K562 (cell line): ENCODE data around the gene MTO1. TPM values are rescaled to one million over a fixed set of nuclear protein-coding genes. Genes with fewer than 3 reads are reported as not detected.

Experiments used
- ATAC-seq: fragments of 200-7000 bp; cut with Tn5 transposase; 3 replicates; pipeline ENCODE4 v1.9.1; 2020; ENCODE audit warnings: moderate library complexity
- BruUV-seq: library from RNA; stranded (reverse); fragments of 400-500 nt; replicated peaks from 2 replicates; lab custom pipeline; 2021; lab: Mats Ljungman, UMichigan
- CTCF ChIA-PET: fragments of 300-600 bp; formaldehyde crosslinking; extraction: SDS; loops from one replicate; lab custom pipeline; 2021; ENCODE audit warnings: low intra/inter-chr PET ratio; lab: Yijun Ruan, JAX
- POLR2A ChIA-PET: fragments of 300-600, 350-650 bp; sonication (Branson Sonifier 250); formaldehyde crosslinking; extraction: SDS; loops from one replicate; lab custom pipeline; 2021; ENCODE audit warnings: antibody characterized with exemption, inconsistent platforms; lab: Yijun Ruan, JAX
- DNase-seq, 4 experiments: peaks; one replicate each; pipeline versions ENCODE4 v3.0.0 to v3.0.0-alpha.2; 2011 to 2018; ENCODE audit warnings: low spot score in 3 of 4, mixed read lengths in 3 of 4; ENCODE audit errors: extremely low read depth in 1 of 4
- FAIRE-seq: peaks from 2 replicates; lab custom pipeline; 2011; peaks lifted over from hg19 to GRCh38; lab: Jason Lieb, UNC
- H2AFZ ChIP-seq: 2 replicates; pipeline ENCODE4 v1.6.0; 2011; ENCODE audit warnings: low read depth, low read length, control low read depth, inconsistent platforms
- H3K27ac ChIP-seq: fragments of 200-600 bp; 3 replicates; pipeline ENCODE4 v1.8.0; 2011; ENCODE audit warnings: low read depth, mild to moderate bottlenecking, control low read depth, inconsistent platforms, low read length, moderate library complexity, mixed read lengths; ENCODE audit errors: extremely low read depth
- H3K27me3 ChIP-seq, 2 experiments: fragments of 300-600 bp in 1 of 2; 2 replicates in 1 of 2; 3 replicates in 1 of 2; pipeline versions ENCODE4 v1.6.0 to v1.8.0; 2011; ENCODE audit warnings: inconsistent platforms in 2 of 2, low read length in 2 of 2, mild to moderate bottlenecking in 1 of 2, mixed read lengths in 1 of 2, moderate library complexity in 1 of 2; ENCODE audit not compliant: control insufficient read depth in 2 of 2, insufficient read depth in 2 of 2
- H3K36me3 ChIP-seq: fragments of 300-600 bp; 3 replicates; pipeline ENCODE4 v1.8.0; 2011; ENCODE audit warnings: mild to moderate bottlenecking, low read length, inconsistent platforms; ENCODE audit not compliant: control insufficient read depth, insufficient read depth
- H3K4me1 ChIP-seq, 2 experiments: fragments of 200-600 bp in 1 of 2; replicated peaks in 1 of 2; 2 replicates in 1 of 2; 3 replicates in 1 of 2; pipeline versions ENCODE4 v1.5.1 to v1.8.0; 2011; ENCODE audit warnings: inconsistent platforms in 2 of 2, low read length in 2 of 2, mild to moderate bottlenecking in 1 of 2, mixed read lengths in 1 of 2, moderate library complexity in 1 of 2; ENCODE audit not compliant: control insufficient read depth in 2 of 2, insufficient read depth in 2 of 2
- H3K4me2 ChIP-seq: 2 replicates; pipeline ENCODE4 v1.6.1; 2011; ENCODE audit warnings: low read length, control low read depth, inconsistent platforms, mixed read lengths; ENCODE audit not compliant: insufficient read depth
- H3K4me3 ChIP-seq: fragments of 200-600 bp; sonication (generic), shearing (Covaris generic); 2 replicates; pipeline ENCODE4 v1.5.1; 2016; ENCODE audit warnings: control low read depth, inconsistent platforms
- H3K79me2 ChIP-seq: fragments of 200-600 bp; 3 replicates; pipeline ENCODE4 v1.8.0; 2011; ENCODE audit warnings: low read length, inconsistent platforms; ENCODE audit not compliant: control insufficient read depth, insufficient read depth
- H3K9ac ChIP-seq, 2 experiments: 2 replicates each; pipeline versions ENCODE4 v1.6.0 to v1.6.1; 2011; ENCODE audit warnings: low read depth in 2 of 2, low read length in 2 of 2, control low read depth in 1 of 2, inconsistent platforms in 1 of 2, mild to moderate bottlenecking in 1 of 2, mixed read lengths in 1 of 2; ENCODE audit not compliant: insufficient read depth in 1 of 2
- H3K9me1 ChIP-seq: one replicate; pipeline ENCODE4 v1.6.0; 2011; ENCODE audit warnings: inconsistent platforms, mild to moderate bottlenecking, low read length, moderate library complexity; ENCODE audit not compliant: control insufficient read depth, insufficient read depth
- H3K9me3 ChIP-seq: replicated peaks from 2 replicates; pipeline ENCODE4 v1.5.1; 2011; ENCODE audit warnings: low read depth, low read length, inconsistent platforms; ENCODE audit not compliant: control insufficient read depth, insufficient read depth
- H4K20me1 ChIP-seq: replicated peaks from 2 replicates; pipeline ENCODE4 v1.6.1; 2011; ENCODE audit warnings: low read length, inconsistent platforms, mixed read lengths; ENCODE audit not compliant: control insufficient read depth, insufficient read depth
- L3MBTL2 ChIP-seq: fragments of 450-650 bp; IDR thresholded peaks from 2 replicates; pipeline ENCODE4 v1.6.1; 2016; ENCODE audit warnings: mild to moderate bottlenecking, moderate library complexity
- SMARCA4 ChIP-seq: fragments of 450-650 bp; IDR thresholded peaks from 2 replicates; pipeline ENCODE4 v1.6.1; 2016
- SUPT5H ChIP-seq: fragments of 450-650 bp; IDR thresholded peaks from 2 replicates; pipeline ENCODE4 v1.6.1; 2016
- ZFP30 ChIP-seq: fragments of 250-450 bp; sonication (Bioruptor Pico); IDR thresholded peaks from 2 replicates; pipeline ENCODE4 v1.8.0; 2022; ENCODE audit warnings: moderate library complexity, mild to moderate bottlenecking, inconsistent platforms, borderline replicate concordance
- ZNF121 ChIP-seq: sonication (generic); formaldehyde crosslinking; conservative IDR thresholded peaks from 2 replicates; pipeline ENCODE4 v1.8.0; 2022; ENCODE audit warnings: missing genetic modification reagents
- ZNF766 ChIP-seq: fragments of 200-800 bp; sonication (Bioruptor generic); conservative IDR thresholded peaks from 2 replicates; pipeline ENCODE4 v1.6.1; 2016; ENCODE audit warnings: missing genetic modification characterization, missing compliant biosample characterization
- WGBS: fragments of 100-300 bp; shearing (Covaris generic); methylation state at CpG from one replicate; pipeline ENCODE4 v1.1.6; 2016; ENCODE audit warnings: low coverage, mixed read lengths; ENCODE audit not compliant: insufficient coverage; ENCODE audit errors: missing lambda C conversion rate; 5-methylcytosine and 5-hydroxymethylcytosine counted together
- in situ Hi-C: fragments of 300-500 bp; cut with MboI; formaldehyde crosslinking; loops from 4 replicates; pipeline ENCODE4 v1.15.0; 2018; ENCODE audit warnings: inconsistent platforms, mixed read lengths
- intact Hi-C: fragments of 100-400 bp; cut with micrococcal nuclease; formaldehyde crosslinking; loops from 2 replicates; pipeline ENCODE4 v1.14.2; 2022
- polyA plus RNA-seq, 8 experiments: library from polyadenylated mRNA; depleted of rRNA in 4 of 8; stranded (reverse) in 5 of 8; unstranded in 3 of 8; fragments of >200 nt; fragmentation: Nextera tagmentation in 2 of 8; fragmentation: Illumina TruSeq in 1 of 8; extraction: Ambion mirVana in 2 of 8; extraction: Trizol in 1 of 8; gene quantifications; 2 replicates each; pipeline versions ENCODE4 v1.2.1 to v1.2.3, GENCODE V29; 2011 to 2014; ENCODE audit warnings: inconsistent platforms in 1 of 8, missing spikeins in 1 of 8
- total RNA-seq, 7 experiments: library from RNA; depleted of rRNA in 6 of 7; stranded (reverse); fragments of >200 nt in 6 of 7; fragmentation: Illumina TruSeq in 2 of 7; extraction: Trizol in 2 of 7; gene quantifications; 2 replicates each; pipeline versions ENCODE4 v1.2.1 to v1.2.3, GENCODE V29; 2011 to 2021; ENCODE audit warnings: low replicate concordance in 1 of 7

The MTO1 gene
- total and polyA plus RNA-seq, 9 of the 15 experiments (the other 6 are each of a cell fraction or from before 2014, with no cell fraction given) = 33.4 to 62.3 (median 50.6) TPM

DNA sequence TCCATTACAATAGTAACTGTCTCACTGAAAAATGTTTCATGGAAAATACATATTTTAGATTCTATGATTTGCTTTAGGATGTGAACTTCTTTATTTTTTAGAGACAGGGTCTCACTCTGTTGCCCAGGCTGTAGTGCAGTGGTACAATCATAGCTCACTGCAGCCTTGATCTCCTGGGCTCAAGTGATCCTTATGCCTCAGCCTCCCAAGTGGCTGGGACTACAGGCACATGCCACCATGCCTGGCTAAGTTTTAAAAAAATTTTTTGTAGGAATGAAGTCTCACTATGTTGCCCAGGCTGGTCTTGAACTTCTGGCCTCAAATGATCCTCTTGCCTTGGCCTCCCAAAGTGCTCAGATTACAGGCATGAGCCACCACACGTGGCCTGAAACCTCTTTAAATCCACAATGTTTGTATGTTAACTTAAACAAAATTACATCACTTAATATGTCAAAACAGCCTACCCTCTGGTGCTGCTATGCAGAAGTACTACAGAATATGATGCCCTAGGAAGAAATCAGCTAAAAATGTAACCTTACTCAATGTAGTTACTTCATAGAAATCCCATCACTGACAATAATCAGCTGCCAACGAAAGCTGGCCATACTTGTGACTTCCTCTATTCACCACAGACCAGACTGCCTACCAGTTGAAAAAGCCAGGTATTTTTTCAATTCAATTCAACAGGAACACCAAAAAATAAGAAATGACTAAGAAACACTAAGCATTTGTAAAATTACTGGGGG, 41.7 kb downstream of the MTO1 start:
- Histone ChIP-seq H3K79me2 (no peaks in the 10 kb centered on the region), H3K36me3 (peaks cover 38% of the 10 kb centered on the region; the same call in 2 of the 3 replicates), H3K9me1 (no peaks in the 10 kb centered on the region), H3K4me2 (no peak overlapping the region), H4K20me1 (no peaks in the 10 kb centered on the region), H3K27me3 (no peaks in the 10 kb centered on the region), H3K9me3 (no peaks in the 10 kb centered on the region), H3K27ac (no peak overlapping the region), H2AFZ (no peak overlapping the region), H3K9ac (no peak overlapping the region), H3K4me3 (no peak overlapping the region), H3K4me1 (no peaks in the 10 kb centered on the region)
- 31% methylated on average over 2 of the region's 2 CpGs for WGBS
- ATAC-seq (peak; percentile 21; the same call in 2 of the 3 replicates), DNase-seq (no peak), FAIRE-seq (no peak)
- TF ChIP-seq SUPT5H (0 out of 2 replicates have a peak, but pooled peaks have one; percentile 15), ZNF121 (CRISPR knock-in tag) (peak; percentile 63; the same call in 1 of the 2 replicates), ZNF766 (CRISPR knock-in tag) (no peak), ZFP30 (no peak), SMARCA4 (no peak), L3MBTL2 (no peak)
- intact Hi-C loops (no loop called here), in situ Hi-C loops (no loop called here)
- no TSS peak for BruUV-seq
- ChIA-PET CTCF (no interaction called here), POLR2A (interaction anchor here (0.6 to 2.8 kb wide), 4 partner anchors 9 to 18 kb away, joined by 3 to 26 read pairs (median 3); partner anchors contain the start of gene EEF1A1)
